SK-N-SH treated with all-trans-retinoic acid at 6 μM for 48 hours (cell line): ENCODE measurements around the gene IGLL1.

Source experiments
- ATAC-seq: fragments of 200-7000 bp; cut with Tn5 transposase; 3 replicates; pipeline ENCODE4 v1.9.1; 2020; ENCODE audit warnings: mild to moderate bottlenecking, moderate library complexity
- ARNTL ChIP-seq: fragments of 450-650 bp; formaldehyde crosslinking; IDR thresholded peaks from 2 replicates; pipeline ENCODE4 v1.5.0; 2020; ENCODE audit warnings: low read depth, mild to moderate bottlenecking, moderate library complexity, borderline replicate concordance
- BACH2 ChIP-seq: fragments of 250-450 bp; sonication (Bioruptor Pico); IDR thresholded peaks from 2 replicates; pipeline ENCODE4 v1.9.0; 2021; ENCODE audit warnings: mild to moderate bottlenecking, borderline replicate concordance
- CREB5 ChIP-seq: fragments of 250-450 bp; sonication (Bioruptor Pico); IDR thresholded peaks from 2 replicates; pipeline ENCODE4 v1.5.1; 2020; ENCODE audit warnings: low read depth, mild to moderate bottlenecking, moderate library complexity
- CSDC2 ChIP-seq: fragments of 250-450 bp; sonication (Bioruptor Pico); IDR thresholded peaks from 2 replicates; pipeline ENCODE4 v1.5.0; 2020; ENCODE audit warnings: mild to moderate bottlenecking, moderate library complexity
- CSRNP3 ChIP-seq: fragments of 250-450 bp; sonication (Bioruptor Pico); IDR thresholded peaks from 2 replicates; pipeline ENCODE4 v1.5.1; 2021; ENCODE audit warnings: mild to moderate bottlenecking, moderate library complexity
- GLIS3 ChIP-seq: fragments of 250-450 bp; sonication (Bioruptor Pico); IDR thresholded peaks from 2 replicates; pipeline ENCODE4 v1.5.0; 2020; ENCODE audit warnings: mild to moderate bottlenecking, moderate library complexity
- ISL1 ChIP-seq: fragments of 250-450 bp; sonication (Bioruptor Pico); IDR thresholded peaks from 2 replicates; pipeline ENCODE4 v2.1.2; 2022; ENCODE audit warnings: mild to moderate bottlenecking, moderate library complexity
- OSR1 ChIP-seq: fragments of 250-450 bp; sonication (Bioruptor Pico); IDR thresholded peaks from 2 replicates; pipeline ENCODE4 v1.8.0; 2022; ENCODE audit warnings: moderate library complexity, mild to moderate bottlenecking, inconsistent platforms
- PATZ1 ChIP-seq: fragments of 250-450 bp; sonication (Bioruptor Pico); IDR thresholded peaks from 2 replicates; pipeline ENCODE4 v1.8.0; 2020; ENCODE audit warnings: mild to moderate bottlenecking, moderate library complexity, borderline replicate concordance
- POU6F1 ChIP-seq: fragments of 250-450 bp; sonication (Bioruptor Pico); IDR thresholded peaks from 2 replicates; pipeline ENCODE4 v1.8.0; 2021; ENCODE audit warnings: low read depth, mild to moderate bottlenecking, moderate library complexity, borderline replicate concordance
- RARB ChIP-seq: fragments of 250-450 bp; sonication (Bioruptor Pico); IDR thresholded peaks from 2 replicates; pipeline ENCODE4 v1.8.0; 2021; ENCODE audit warnings: mild to moderate bottlenecking, moderate library complexity
- SNAI2 ChIP-seq: fragments of 250-450 bp; sonication (Bioruptor Pico); IDR thresholded peaks from 2 replicates; pipeline ENCODE4 v1.5.0; 2020; ENCODE audit warnings: mild to moderate bottlenecking, moderate library complexity
- TCF4 ChIP-seq: fragments of 250-450 bp; sonication (Bioruptor Pico); IDR thresholded peaks from 2 replicates; pipeline ENCODE4 v1.8.0; 2021; ENCODE audit warnings: mild to moderate bottlenecking, moderate library complexity, borderline replicate concordance
- TOX ChIP-seq: fragments of 250-450 bp; sonication (Bioruptor Pico); IDR thresholded peaks from 2 replicates; pipeline ENCODE4 v1.8.0; 2021; ENCODE audit warnings: mild to moderate bottlenecking, moderate library complexity, borderline replicate concordance
- TSHZ2 ChIP-seq: fragments of 250-450 bp; sonication (Bioruptor Pico); IDR thresholded peaks from 2 replicates; pipeline ENCODE4 v1.5.0; 2020; ENCODE audit warnings: mild to moderate bottlenecking, moderate library complexity
- ZFP3 ChIP-seq: fragments of 250-450 bp; sonication (Bioruptor Pico); IDR thresholded peaks from 2 replicates; pipeline ENCODE4 v1.5.0; 2020; ENCODE audit warnings: mild to moderate bottlenecking, moderate library complexity
- ZFP30 ChIP-seq: fragments of 450-650 bp; formaldehyde crosslinking; IDR thresholded peaks from 2 replicates; pipeline ENCODE4 v1.5.0; 2022; ENCODE audit warnings: mild to moderate bottlenecking, moderate library complexity
- ZNF565 ChIP-seq: fragments of 450-650 bp; formaldehyde crosslinking; conservative IDR thresholded peaks from 2 replicates; pipeline ENCODE4 v1.5.0; 2020; ENCODE audit warnings: low read depth, mild to moderate bottlenecking, moderate library complexity
- ZNF70 ChIP-seq: fragments of 450-650 bp; formaldehyde crosslinking; IDR thresholded peaks from 2 replicates; pipeline ENCODE4 v1.5.0; 2020; ENCODE audit warnings: mild to moderate bottlenecking, moderate library complexity
- ZNF8 ChIP-seq: fragments of 450-650 bp; formaldehyde crosslinking; IDR thresholded peaks from 2 replicates; pipeline ENCODE4 v1.5.0; 2020; ENCODE audit warnings: mild to moderate bottlenecking, moderate library complexity

The IGLL1 gene

GRCh38 chr22:23606204-23607131, 26.4 kb upstream of the IGLL1 start:
- no peak for ATAC-seq
- no peak for TF ChIP-seq BACH2 (CRISPR knock-in tag)
- no peak for TF ChIP-seq TOX (CRISPR knock-in tag)
- no peak for TF ChIP-seq ZNF8 (CRISPR knock-in tag)
- TF ChIP-seq SNAI2 (CRISPR knock-in tag), result no peak
- no peak for TF ChIP-seq ISL1 (CRISPR knock-in tag)
- no peak for TF ChIP-seq TSHZ2
- TF ChIP-seq TCF4 (CRISPR knock-in tag), result no peak
- no peak for TF ChIP-seq ZFP30 (CRISPR knock-in tag)
- TF ChIP-seq ARNTL (CRISPR knock-in tag), result no peak
- TF ChIP-seq CSRNP3, result no peak
- no peak for TF ChIP-seq OSR1
- TF ChIP-seq ZNF70 (CRISPR knock-in tag), result no peak
- TF ChIP-seq RARB, result no peak
- no peak for TF ChIP-seq CSDC2 (CRISPR knock-in tag)
- TF ChIP-seq GLIS3, result no peak
- no peak for TF ChIP-seq PATZ1 (CRISPR knock-in tag)
- no peak for TF ChIP-seq CREB5 (CRISPR knock-in tag)
- no peak for TF ChIP-seq ZFP3

- ATAC-seq, result no peak
- TF ChIP-seq CSRNP3 (no peak), ZNF565 (CRISPR knock-in tag) (no peak), ZNF8 (CRISPR knock-in tag) (no peak), GLIS3 (no peak), ZFP3 (no peak), POU6F1 (CRISPR knock-in tag) (no peak), ZNF70 (CRISPR knock-in tag) (no peak), TCF4 (CRISPR knock-in tag) (no peak), TSHZ2 (no peak), TOX (CRISPR knock-in tag) (no peak), SNAI2 (CRISPR knock-in tag) (no peak), PATZ1 (CRISPR knock-in tag) (no peak), ISL1 (CRISPR knock-in tag) (no peak), CSDC2 (CRISPR knock-in tag) (no peak), ARNTL (CRISPR knock-in tag) (no peak)
Observed at GRCh38 chr22:23604939-23605712, 25.0 kb upstream of the IGLL1 start.
